ENCODE results near the gene HSFY1.
"Not testable (repeated sequence)": the region's sequence is repeated elsewhere in the genome, so short reads cannot be mapped to it uniquely, and the experiment has no call there.

HSFY1 gene, protein sequence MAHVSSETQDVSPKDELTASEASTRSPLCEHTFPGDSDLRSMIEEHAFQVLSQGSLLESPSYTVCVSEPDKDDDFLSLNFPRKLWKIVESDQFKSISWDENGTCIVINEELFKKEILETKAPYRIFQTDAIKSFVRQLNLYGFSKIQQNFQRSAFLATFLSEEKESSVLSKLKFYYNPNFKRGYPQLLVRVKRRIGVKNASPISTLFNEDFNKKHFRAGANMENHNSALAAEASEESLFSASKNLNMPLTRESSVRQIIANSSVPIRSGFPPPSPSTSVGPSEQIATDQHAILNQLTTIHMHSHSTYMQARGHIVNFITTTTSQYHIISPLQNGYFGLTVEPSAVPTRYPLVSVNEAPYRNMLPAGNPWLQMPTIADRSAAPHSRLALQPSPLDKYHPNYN

DNA sequence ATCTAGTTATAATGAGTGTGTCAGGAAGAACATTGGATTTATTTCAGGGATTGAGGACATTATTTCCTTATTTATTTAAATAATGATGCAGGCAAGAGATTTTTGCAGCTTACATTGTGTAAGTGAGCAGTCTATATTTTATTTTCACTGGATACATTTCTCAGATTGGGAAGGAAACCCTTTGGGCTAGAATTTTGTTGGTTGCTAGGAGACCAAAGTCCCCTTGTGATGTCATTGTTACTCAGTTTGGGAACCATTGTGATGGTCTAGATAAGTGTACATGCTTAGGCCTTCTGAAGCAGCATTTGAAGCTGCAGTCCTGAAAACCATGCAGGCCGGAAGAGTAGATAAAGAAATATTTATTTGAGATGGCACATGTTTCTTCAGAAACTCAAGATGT, at the start of gene HSFY1:
HSFY1 (plus strand) TSS at position 301 of the 400 bp plus-strand sequence; CDS start at position 369, 68 bp downstream.
- not testable (repeated sequence) for DNase-seq (ENCODE audit: low read depth)

DNA sequence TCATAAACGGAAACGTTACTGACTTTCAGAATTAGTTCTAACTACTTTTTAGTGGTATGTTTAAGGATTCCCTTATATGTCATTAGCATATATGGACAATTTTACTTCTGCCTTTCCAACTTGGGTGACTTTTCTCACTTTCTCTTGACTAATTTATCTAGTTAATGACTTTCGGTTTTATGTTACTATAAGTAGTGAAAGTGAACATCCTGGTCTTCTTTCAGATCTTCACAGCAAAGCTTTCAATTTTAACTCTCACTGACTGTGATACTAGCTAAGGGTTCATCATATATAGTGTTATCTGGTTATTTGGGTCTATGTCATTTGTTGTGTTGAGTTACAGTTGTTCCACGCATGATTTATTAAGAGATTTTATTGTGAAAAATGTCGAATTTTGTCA, 42.3 kb upstream of the HSFY1 start:
- not testable (repeated sequence) for DNase-seq (ENCODE audit: low read depth)

DNA sequence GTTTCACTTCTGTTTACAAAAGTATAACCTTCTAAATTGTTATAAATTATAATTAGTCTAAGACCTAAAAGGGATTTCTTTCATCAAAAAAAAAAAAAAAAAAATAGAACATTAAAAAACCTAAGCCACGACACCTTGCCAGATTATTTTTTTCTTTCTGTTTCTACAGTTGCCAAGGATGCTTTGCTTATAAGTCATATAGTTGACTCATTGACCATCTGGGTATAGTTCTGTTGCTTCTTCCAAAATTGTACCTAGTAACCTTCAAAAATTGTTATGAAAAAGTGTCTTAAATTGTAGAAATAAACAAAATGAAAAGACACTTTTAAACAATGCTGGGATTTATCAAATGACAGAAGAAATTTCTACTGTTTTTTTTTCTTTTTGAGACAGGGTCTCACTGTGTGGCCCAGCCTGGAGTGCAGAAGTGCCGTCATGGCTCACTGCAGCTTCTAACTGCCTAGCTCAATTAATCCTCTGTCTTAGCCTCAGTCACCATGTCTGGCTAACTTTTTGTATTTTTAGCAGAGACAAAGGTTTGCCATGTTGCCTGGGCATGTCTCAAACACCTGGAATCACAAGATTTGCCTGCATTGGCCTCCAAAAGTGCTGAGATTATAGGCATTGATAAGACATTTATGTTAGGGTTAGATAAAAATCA, 15.4 kb upstream of the HSFY1 start:
- not testable (repeated sequence) for DNase-seq (ENCODE audit: low read depth)

DNA sequence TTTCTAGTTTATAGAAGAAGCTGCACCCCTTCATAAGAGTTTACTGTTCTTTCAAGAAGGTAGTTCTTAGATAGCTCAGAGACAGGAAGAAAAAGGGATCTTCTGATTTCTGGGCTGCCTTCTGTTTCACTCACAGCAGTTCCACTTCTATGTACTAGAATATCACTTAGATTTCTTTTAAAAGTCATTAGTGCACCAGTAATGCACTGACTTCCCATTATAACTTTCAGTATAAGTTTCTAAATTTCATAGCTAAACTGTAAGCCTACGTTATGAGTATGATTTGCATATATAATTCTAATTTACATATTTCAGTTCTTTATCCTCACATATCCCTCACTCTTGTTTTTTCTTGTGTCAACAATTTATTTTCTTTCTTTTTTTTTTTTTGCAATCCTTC, 7.6 kb upstream of the HSFY1 start:
- not testable (repeated sequence) for DNase-seq (ENCODE audit: low read depth)

DNA sequence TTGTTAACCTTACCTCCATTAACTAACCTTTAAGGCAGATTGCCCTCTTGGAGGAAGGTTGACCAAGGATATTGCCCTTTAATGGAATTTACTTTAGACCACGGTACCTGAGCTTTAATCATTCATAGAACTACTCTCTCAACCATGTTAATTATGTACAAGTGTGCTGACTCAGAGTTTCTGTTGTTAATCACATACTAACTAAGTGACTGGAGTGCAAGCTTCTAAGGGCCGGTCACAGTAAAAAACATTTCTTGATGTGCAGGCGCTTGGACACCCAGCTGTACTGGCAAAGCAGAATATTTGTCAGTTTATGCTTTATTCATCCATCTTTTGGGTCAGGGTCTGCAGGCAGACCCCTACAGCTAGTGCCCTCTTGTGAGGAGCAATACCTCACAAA, 6.6 kb downstream of the HSFY1 start:
- DNase-seq (ENCODE audit: low read depth): not testable (repeated sequence)

DNA sequence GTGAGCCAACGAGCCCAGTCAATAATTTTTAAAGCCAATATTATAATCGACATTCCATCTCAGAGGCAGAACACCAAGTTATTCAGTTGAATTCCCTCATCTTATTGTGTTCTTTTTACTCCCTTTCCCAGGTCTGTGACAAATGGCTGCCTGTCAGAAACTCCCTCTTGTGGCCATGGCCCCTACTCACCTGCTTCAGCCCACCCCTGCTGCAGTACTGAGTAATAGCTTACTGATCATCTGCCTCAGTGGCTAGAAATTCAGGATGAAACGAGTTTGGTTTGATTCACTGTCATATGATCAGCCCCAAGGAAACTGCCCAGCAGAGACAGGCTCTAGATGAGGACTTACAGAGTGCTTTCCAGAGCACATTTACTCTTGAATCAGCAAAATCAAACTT, 19.4 kb downstream of the HSFY1 start:
- DNase-seq (ENCODE audit: low read depth): not testable (repeated sequence)
